H1 (cell line): ENCODE results near the gene FAAH. TPM values are rescaled to one million over a fixed set of nuclear protein-coding genes. Genes with fewer than 3 reads are reported as not detected.

Source experiments
- CTCF ChIP-seq, 3 experiments: IDR thresholded peaks; 1 replicate in 2 of 3; 2 replicates in 1 of 3; pipeline versions ENCODE4 v1.5.1 to v1.6.1; 2011; ENCODE audit warnings: low read length in 3 of 3, mild to moderate bottlenecking in 3 of 3, inconsistent platforms in 2 of 3, low read depth in 1 of 3, moderate library complexity in 1 of 3; ENCODE audit not compliant: insufficient read depth in 1 of 3; ENCODE audit errors: control extremely low read depth in 1 of 3
- SIX5 ChIP-seq: IDR thresholded peaks from 2 replicates; pipeline ENCODE4 v1.6.1; 2011; ENCODE audit warnings: mild to moderate bottlenecking, low read depth, low read length
- TEAD4 ChIP-seq: IDR thresholded peaks from 2 replicates; pipeline ENCODE4 v1.6.1; 2012; ENCODE audit warnings: low read depth, low read length, inconsistent platforms, mixed read lengths
- polyA plus RNA-seq, 7 experiments: library from polyadenylated mRNA; depleted of rRNA in 3 of 7; stranded (reverse) in 5 of 7; unstranded in 2 of 7; fragments of >200 nt in 5 of 7; fragments of 200-250 nt in 2 of 7; gene quantifications; 1 replicate in 5 of 7; 2 replicates in 1 of 7; 4 replicates in 1 of 7; pipeline versions ENCODE4 v1.2.1 to v1.2.3, GENCODE V29; 2011 to 2013; ENCODE audit warnings: missing spikeins in 2 of 7, mixed read lengths in 2 of 7
- total RNA-seq: library from RNA; stranded (reverse); fragmentation: NEBNext Ultra II Directional; extraction: Animal tissue kit (Norgen Biotek cat#: 25700); gene quantifications from 2 replicates; pipeline ENCODE4 v1.2.1, GENCODE V29; 2021

Gene FAAH
- total and polyA plus RNA-seq, 2 of the 8 experiments (the other 6 are each of a cell fraction or from before 2014, with no cell fraction given): 41.2 to 47.3 TPM

- TF ChIP-seq TEAD4 (no peak), SIX5 (no peak), CTCF (IDR thresholded peaks at IDR 0.05; ENCODE audit: control extremely low read depth in 1 of 3, insufficient read depth in 1 of 3, low read depth in 1 of 3, low read length in 3 of 3) (no peak)
Measured at GRCh38 chr1:46396441-46397398, 2.6 kb downstream of the FAAH start (continued).
